ENCODE data around the gene ALDH4A1.

Gene ALDH4A1

DNA sequence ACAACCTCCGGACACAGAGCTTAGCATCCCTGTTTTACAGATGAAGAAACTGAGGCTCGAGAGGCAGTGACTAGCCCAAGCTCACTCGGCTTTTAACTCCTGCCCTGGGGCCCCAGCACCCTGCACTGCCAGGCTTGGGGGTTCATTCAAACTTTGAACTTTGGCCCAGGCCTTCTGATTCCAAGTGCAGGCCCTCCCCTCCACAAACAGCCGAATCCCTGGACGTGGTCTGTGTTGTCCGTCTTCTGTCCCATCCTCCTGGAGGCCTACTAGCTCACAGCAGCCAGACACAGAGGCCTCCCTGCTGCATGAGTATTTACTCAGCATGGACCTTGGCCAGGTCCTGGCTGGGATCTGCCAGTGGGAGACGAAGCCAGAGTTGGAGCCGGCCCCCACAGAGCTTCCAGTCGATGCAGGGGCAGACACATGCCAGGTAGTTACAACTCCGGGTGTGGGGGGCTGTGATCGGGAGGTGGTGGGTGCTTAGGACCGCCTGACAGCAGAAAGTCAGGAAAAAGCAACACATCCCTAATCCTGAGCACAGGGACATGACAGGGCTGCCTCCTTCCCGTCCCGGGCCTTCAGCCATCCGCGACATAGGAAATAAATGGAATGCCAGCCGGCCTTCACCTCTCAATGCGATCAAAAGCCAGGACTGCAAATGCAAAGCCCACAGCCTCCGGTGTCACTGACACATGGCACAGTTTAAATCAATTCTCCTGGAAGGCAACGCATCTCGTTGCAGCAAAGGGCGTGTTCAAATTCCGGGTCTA, 46.7 kb upstream of the ALDH4A1 start:
- no peak for DNase-seq (ENCODE audit: low read depth)
- H3K4me3 ChIP-seq (ENCODE audit: low read depth, low read length) = no peak overlapping the region; the same call in 1 of the 2 replicates
- no peak for TF ChIP-seq CTCF (IDR thresholded peaks at IDR 0.05; ENCODE audit: low read depth, low read length, missing control alignments)

DNA sequence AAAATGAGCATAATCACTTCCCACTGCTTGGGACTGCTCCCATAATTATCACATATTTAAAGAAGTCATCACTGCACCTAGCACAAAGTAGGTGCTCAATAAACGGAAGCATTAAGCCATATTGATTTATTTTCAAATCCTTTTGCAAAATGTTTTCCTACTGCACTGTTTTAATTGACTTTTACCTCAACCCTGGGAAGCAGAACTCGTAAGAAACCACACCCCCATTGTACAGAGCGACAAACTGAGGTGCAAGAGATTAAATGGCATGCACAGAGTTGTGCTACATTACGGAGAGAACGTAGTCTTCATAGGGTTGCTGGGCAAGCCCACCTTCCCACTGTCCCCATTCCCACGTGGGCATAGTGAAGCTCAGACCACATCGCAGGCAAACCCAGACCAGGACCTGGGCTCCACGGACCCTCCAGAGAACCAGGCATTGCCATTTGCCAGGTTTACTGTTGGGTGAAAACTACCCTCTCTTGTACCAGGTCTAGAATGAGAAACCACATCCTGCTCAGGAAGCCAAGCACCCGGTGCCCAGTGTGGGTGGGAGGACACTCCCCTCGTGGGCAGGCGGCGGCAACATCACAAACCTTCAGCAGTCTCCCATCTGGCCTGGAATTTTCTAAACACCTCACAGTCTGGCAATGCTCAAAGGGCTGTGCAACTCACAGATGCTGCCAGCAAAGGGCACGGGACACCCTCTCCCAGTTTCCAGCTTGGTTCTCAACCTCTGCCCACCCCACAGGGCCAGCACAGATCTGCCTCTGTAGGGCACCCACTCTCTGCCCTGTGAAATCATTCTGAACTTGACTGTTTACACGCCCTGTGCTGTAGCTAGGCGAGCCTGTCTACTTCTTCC, 45.9 kb upstream of the ALDH4A1 start:
- H3K4me3 ChIP-seq (ENCODE audit: low read depth, low read length) = no peak overlapping the region
- no peak for DNase-seq (ENCODE audit: low read depth)
- no peak for TF ChIP-seq CTCF (IDR thresholded peaks at IDR 0.05; ENCODE audit: low read depth, low read length, missing control alignments)

GRCh38 chr1:18947570-18947969, 45.2 kb upstream of the ALDH4A1 start:
- no peak for DNase-seq (ENCODE audit: low read depth)
- H3K4me3 ChIP-seq (ENCODE audit: low read depth, low read length) = no peak overlapping the region
- no peak for TF ChIP-seq CTCF (IDR thresholded peaks at IDR 0.05; ENCODE audit: low read depth, low read length, missing control alignments)

GRCh38 chr1:18946550-18947381, 44.4 kb upstream of the ALDH4A1 start:
- H3K4me3 ChIP-seq (ENCODE audit: low read depth, low read length) = no peak overlapping the region
- DNase-seq (ENCODE audit: low read depth) = no peak
- TF ChIP-seq CTCF (IDR thresholded peaks at IDR 0.05; ENCODE audit: low read depth, low read length, missing control alignments) = no peak

DNA sequence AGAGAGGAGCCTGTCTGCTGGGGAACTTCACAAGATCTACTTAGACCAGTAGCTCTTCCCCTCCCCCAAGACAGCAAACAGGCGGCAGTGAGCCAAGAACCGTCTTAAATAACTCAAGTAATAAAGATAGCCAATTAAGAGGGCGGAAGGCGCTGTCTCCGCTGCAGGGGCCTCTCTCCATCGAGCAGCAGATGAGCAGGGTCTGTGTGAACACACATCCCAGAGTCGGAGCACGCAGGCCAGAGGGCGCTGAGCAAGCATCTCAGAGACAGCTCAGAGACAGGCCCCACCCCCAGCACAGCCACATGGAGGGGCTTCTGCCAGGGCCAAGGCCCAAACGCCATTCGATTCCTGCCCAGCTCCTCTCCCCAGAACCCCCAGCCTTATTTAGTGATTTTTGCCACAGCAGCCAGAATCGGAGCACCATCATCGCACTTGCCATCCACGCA, 43.1 kb upstream of the ALDH4A1 start:
- DNase-seq (ENCODE audit: low read depth) = no peak
- TF ChIP-seq CTCF (IDR thresholded peaks at IDR 0.05; ENCODE audit: low read depth, low read length, missing control alignments) = no peak
- H3K4me3 ChIP-seq (ENCODE audit: low read depth, low read length) = no peak overlapping the region

DNA sequence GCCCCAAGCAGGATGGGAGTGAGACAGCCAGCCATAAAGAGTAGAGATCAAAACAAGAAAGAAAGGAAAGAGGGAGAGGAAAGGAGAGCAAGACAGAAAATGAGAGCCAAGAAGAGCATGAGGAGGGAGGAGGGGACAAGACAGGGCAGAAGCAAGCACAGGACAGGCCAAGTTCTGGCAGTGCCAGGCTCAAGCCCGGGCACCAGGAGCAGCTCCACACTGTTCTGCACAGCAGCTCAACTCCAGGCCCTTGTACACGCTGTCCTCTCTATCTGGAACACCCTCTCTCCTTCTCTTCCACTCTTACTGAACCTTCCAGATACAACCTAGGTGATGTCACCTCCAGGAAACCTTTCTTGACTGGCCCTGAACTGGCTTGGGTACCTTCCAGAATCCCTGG, 42.5 kb upstream of the ALDH4A1 start:
- TF ChIP-seq CTCF (IDR thresholded peaks at IDR 0.05; ENCODE audit: low read depth, low read length, missing control alignments) = no peak
- DNase-seq (ENCODE audit: low read depth) = no peak
- H3K4me3 ChIP-seq (ENCODE audit: low read depth, low read length) = no peak overlapping the region

All from GM12864 (cell line).